Stimulated activated CD4-positive, alpha-beta T cell treated with anti-CD3 and anti-CD28 coated beads, Interleukin-4, amount 100 ng/mL, for 1 hour (primary cell): ENCODE data around the gene WDR89.
"Not testable (repeated sequence)": the region's sequence is repeated elsewhere in the genome, so short reads cannot be mapped to it uniquely, and the experiment has no call there.

Source experiments
- DNase-seq: peaks from one replicate; pipeline ENCODE4 v3.0.0-alpha.2; 2020

WDR89 gene

DNA sequence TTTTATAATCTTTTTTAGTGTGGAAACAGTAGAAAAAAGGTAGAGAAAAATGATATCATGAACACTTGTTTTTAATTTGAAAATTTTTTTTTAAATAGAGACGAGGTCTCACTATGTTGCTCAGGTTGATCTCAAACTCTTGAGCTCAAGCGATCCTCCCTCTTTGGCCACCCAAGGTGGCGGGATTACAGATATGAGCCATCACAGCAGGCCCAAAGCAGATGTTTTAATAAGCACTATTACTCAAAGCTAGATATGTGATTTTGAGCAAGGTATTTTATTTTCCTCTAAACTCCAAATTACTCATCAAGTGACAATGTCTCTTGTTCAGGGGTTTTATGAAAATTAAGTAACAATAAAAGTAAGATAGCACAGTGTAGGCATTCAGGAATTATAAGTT, 10.7 kb upstream of the WDR89 start:
- DNase-seq: no peak

DNA sequence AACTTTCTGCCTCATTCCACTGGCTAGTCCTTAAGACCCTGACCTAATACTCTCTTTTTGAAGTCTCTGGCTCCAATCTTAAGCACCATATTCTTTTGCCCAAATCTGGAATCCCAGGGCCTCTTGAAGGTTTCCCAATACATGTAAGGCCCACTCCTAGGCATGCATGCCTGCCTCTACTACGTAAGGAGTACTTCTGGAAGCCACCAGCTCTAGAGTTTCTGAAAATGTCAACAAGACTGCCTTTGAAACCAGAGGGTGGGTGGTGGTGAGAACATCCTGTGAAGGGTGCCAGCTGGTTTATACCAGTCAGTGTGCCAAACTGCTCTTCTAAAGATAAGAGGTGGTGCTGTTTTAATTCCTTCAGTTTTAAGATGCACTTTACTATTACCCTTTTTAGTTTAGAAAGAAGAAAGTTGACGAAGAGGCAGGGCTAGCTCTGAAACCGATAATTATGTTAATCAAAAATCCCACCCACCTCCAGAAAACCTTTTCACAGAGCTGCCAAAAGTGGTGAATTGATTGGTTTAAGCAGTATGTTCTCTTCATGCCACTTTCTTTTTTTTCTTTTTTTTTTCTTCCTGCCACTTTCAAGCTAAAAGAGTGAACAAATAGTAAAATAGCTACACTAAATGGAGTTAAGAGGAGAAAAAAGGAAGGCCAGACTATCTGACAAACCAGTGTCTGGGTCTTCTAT, 8.7 kb upstream of the WDR89 start:
- DNase-seq: peak; percentile 27

DNA sequence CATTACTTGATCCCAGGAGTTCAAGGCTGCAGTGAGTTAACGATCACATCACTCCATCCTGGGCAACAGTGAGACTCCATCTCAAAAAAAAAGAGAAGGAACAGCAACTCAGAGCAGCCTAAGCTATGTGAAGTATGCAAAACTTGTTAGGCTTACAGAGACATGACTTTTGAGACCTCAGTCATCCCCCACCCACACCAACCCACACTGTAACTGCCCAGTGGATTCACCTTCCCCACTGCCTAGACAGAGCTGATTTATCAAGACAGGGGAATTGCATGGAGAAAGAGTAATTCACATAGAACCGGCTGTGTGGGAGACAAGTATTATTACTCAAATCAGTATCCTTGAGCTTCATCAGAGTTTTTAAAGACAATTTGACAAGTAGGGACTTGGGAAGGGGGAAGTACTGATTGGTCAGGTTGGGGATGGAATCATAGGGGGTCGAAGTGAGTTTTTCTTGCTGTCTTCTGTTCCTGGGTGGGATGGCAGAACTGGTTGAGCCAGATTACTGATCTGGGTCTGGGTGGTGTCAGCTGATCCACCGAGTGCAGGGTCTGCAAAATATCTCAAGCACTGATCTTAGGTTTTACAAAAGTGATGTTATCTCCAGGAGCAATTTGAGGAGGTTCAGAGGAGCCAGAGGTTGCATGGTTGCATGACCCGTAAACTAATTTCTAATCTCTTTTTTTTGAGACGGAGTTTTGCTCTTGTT, 6.2 kb upstream of the WDR89 start:
- DNase-seq: no peak

- no peak for DNase-seq
Measured at GRCh38 chr14:63644741-63645140, 3.1 kb upstream of the WDR89 start.

DNA sequence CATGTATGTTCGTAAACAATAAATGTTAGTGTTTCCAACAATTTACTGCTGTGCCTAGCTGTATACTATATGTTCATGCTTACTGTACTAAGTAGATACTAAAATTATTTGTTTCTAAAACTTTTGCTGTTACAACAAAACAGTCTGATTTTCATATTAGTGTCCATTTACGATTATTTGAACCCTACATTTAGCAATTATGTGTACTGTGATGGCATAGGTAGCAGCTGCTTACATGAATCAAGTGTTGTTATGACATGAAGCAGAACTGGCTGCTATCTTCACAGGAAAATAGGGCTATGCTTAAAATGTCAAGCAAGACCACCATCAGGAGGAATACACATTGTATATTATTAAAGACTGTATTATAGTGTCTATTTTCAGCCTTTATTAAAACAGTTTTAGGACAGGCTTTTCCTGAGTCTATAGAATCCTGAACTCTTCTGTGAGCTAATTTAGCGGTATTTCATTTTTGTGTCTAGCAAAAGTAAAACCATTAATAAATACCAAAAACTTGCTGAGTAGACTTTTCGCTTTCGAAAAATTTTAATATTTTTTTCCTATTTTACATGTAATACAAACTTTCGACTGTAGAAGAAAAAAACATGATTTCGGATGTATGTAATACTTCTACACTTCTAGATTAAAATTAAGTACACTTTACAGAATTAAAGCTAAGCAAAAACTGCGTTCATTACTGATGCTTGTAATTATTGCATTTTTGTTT, 1.1 kb upstream of the WDR89 start:
- no peak for DNase-seq

GRCh38 chr14:63642229-63642611, 549 bp upstream of the WDR89 start:
- DNase-seq: peak; percentile 61

GRCh38 chr14:63638493-63638892, 3.2 kb downstream of the WDR89 start:
- DNase-seq: no peak

DNA sequence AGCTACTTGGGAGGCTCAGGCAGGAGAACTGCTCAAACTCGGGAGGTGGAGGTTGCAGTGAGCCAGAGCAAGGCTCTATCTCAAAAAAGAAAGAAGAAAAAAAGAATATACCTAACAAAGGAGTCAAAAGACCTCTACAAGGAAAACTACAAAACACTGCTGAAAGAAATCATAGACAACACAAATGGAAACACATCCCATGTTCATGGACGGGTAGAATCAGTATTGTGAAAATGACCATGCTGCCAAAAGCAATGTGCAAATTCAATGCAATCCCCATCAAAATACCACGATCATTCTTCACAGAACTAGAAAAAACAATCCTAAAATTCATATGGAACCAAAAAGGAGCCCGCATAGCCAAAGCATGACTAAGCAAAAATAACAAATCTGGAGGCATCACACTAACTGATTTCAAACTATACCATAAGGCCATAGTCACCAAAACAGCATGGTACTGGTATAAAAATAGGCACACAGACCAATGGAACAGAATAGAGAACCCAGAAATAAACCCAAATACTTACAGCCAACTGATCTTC, 5.5 kb downstream of the WDR89 start:
- DNase-seq: not testable (repeated sequence)

GRCh38 chr14:63633801-63634200, 7.9 kb downstream of the WDR89 start:
- no peak for DNase-seq

DNA sequence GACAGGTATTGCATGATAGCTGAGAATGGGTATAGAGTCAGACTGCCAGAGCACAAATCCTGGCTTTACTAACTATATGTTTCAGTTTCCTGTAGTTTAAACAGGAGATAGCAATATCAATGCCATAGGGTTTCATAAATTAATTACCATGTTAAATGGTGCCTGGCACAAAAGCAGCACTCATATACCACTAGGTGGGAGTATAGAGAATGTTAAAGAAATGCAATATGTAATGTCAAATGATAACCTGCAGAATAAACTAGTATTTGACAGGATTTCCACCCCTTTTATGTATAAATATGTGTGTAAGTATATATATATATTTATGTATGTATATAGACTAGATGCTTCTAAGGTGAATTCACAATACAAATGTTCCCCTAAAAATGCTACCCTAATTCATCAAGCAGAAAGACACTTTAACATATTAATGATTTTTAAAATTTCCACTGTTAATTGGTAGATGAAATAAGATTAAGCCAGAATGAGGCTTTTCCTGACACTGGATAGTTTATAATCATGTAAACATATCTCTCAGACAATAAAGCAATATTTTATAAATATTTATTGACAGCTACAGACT, 8.6 kb downstream of the WDR89 start:
- no peak for DNase-seq

DNA sequence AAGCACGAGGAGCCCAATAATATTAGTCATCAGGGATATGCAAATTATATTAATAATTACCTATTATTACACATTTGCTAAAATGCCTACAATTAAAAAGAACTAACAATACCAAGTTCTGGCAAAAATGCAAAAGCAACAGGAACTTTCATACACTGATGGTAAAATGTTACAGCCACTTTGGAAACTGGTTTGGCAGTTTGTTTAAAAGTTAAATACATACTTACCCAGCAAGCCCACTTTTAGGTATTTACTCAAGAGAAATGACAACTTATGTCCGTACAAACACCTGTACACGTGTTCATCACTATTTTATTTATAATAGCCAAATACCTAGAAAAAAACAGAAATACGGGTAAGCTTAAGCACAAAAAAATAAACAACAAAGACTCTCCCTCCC, 17.0 kb downstream of the WDR89 start:
- no peak for DNase-seq

DNA sequence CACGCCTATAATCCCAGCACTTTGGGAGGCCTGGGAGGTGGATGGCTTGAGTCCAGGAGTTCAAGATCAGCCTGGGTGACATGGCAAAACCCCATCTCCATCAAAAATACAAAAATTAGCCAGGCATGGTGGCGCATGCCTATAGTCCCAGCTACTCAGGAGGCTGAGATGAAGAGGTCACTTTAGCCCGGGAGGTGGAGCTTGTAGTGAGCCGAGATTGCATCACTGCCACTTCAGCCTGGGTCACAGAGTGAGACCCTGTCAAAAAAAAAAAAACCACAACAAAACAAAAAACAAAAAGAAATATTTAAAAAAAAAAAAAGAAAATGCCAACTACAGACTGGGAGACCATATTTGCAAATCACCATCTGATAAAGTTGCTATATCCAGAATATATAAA, 17.5 kb downstream of the WDR89 start:
- DNase-seq: no peak

DNA sequence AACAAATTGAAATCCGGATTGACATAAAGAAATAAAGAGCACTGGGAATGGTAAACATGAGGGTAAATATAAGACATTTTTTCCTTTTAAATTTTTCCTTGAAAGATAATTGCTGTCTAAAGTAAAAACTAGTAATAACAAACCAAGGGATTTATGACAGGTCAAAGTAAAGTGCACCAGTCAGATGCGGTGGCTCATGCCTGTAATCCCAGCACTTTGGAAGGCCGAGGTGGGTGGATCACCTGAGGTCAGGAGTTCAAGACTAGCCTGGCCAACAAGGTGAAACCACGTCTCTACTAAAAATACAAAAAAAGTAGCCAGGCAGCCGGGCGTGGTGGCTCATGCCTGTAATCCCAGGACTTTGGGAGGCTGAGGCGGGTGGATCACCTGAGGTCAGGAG, 19.7 kb downstream of the WDR89 start:
- DNase-seq: not testable (repeated sequence)

GRCh38 chr14:63616015-63616414, 25.7 kb downstream of the WDR89 start:
- no peak for DNase-seq

GRCh38 chr14:63614679-63615363, 26.9 kb downstream of the WDR89 start:
- DNase-seq: no peak

GRCh38 chr14:63611078-63611477, 30.6 kb downstream of the WDR89 start:
- DNase-seq: no peak

DNA sequence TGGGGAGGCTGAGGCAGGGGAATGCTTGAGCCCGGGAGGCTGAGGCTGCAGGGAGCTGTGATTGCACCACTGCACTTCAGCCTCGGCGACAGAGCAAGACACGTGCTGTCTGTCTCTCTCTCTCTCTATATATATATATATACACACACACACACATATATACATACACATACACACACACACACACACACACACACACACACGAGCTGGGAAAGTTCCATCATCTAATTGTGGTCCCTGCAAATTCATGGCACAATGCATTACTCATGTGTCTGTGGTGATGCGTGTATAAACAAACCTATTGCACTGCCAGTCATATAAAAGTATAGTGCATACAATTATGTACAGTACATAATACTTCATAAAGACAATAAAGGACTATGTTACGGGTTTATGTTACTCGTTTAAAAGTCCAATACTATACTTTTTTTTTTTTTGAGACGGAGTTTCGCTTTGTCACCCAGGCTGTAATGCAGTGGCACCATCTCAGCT, 36.6 kb downstream of the WDR89 start:
- DNase-seq: no peak

GRCh38 chr14:63604626-63605025, 37.0 kb downstream of the WDR89 start:
- DNase-seq: no peak

DNA sequence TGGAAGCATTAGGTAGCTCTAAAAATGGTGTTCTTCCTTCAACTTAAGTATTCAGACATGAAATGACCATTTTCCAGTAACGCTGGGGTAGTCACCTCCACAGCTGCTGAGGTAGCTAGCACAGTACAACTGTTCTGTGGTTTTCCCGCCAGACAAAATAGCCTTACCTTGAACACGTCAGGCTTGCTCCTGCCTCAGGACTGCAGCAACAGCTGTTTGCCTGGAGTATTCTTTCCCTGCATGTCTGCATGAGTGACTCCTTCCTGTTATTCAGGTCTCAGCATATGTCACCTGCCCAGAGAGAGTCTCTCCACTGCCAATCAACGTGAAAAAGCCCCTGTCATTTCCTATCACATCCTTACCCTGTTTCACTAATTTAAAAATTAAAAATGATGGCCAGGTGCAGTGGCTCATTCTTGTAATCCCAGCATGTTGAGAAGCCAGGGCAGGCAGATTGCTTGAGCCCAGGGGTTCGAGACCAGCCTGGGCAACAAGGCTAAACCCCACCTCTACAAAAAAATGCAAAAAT, 37.9 kb downstream of the WDR89 start:
- DNase-seq: no peak

DNA sequence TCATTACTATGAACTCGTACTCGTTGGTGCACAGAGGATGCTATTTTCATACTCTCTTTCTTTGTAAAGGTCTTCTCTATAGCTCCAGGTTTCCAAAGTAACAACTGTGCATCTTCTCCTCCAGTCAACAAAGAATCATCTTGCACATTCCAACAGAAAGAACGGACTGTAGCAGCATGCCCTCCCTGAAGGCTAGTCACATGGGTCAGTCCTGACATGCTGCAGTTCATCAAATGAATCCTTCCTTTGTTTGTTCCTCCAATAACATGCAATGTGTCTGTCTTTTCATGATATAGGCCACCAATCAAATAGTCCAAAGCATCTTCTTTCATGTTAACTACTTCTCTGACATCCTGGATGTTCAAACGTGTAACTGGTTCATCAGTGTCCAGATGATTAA, 42.9 kb downstream of the WDR89 start:
- no peak for DNase-seq

DNA sequence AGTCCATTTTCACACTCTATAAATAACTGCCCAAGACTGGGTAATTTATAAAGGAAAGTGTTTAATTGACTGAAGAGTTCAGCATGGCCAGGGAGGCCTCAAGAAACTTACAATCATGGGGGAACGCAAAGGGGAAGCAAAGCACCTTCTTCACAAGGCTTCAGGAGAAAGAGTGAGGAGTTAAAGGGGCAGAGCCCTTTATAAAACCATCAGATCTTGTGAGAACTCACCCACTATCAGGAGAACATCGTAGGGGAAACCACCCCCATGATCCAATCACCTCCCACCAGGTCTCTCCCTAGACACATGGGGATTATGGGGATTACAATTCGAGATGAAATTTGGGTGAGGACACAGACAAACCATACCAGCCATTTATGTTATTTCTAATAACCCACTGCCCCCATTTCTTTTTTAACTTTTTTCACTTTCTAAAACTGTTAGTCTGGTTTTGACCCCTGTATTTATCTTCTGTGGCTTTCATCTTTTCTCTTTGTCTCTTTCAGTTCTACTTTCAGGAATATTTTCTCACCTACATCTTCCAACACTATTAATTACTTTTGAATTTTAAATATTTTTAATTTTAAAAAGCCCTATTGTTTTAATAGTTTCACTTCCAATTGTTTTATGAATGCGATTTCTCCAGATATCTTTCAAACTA, 44.5 kb downstream of the WDR89 start:
- no peak for DNase-seq
